ENCODE results near the gene RBM11. TPM values are rescaled to one million over a fixed set of nuclear protein-coding genes. Genes with fewer than 3 reads are reported as not detected.
A peak's percentile ranks its signal among the peaks of the same experiment; 100 is the strongest.
"Not testable (repeated sequence)": the region's sequence is repeated elsewhere in the genome, so short reads cannot be mapped to it uniquely, and the experiment has no call there.

Gene RBM11, protein sequence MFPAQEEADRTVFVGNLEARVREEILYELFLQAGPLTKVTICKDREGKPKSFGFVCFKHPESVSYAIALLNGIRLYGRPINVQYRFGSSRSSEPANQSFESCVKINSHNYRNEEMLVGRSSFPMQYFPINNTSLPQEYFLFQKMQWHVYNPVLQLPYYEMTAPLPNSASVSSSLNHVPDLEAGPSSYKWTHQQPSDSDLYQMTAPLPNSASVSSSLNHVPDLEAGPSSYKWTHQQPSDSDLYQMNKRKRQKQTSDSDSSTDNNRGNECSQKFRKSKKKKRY
- 0.20 TPM in 1 of 2 replicates, not detected in the other for total RNA-seq (2014; rRNA removed; shearing (Covaris generic))

DNA sequence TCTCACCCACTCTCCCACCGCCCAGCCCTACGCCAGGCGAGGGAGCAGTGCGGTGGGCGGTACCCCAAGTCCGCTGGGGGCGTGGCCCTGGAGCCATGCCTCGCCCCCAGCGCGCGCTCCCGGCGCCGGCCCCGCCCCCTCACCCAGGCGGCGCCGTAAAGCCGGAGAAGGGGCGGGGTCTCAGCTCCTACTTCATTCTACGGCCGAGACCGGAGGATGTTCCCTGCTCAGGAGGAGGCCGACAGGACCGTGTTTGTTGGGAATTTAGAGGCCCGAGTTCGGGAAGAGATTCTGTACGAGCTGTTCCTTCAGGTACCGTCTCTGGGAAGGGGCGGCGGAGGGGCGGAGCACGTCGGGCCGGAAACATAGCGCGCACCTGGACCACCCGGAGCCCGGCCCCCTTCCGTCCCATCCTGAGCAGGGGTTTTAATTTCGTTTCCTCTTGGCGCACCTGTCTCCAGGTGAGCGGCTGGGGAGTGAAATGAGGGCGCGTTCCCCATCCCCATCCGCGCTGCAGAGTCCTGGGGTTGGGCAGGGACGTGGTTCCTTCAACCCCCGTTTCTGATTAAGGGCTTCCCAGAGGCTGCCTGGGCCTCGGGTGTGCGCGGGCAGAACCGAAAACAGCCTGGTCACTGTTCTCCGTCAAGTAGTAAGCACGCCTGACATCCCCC lies at the start of gene RBM11:
Gene RBM11 (plus strand): TSS at position 187 of the 671 bp plus-strand sequence. CDS start 30 bp downstream, at position 217.
- no peak for DNase-seq (ENCODE audit: low read depth)

DNA sequence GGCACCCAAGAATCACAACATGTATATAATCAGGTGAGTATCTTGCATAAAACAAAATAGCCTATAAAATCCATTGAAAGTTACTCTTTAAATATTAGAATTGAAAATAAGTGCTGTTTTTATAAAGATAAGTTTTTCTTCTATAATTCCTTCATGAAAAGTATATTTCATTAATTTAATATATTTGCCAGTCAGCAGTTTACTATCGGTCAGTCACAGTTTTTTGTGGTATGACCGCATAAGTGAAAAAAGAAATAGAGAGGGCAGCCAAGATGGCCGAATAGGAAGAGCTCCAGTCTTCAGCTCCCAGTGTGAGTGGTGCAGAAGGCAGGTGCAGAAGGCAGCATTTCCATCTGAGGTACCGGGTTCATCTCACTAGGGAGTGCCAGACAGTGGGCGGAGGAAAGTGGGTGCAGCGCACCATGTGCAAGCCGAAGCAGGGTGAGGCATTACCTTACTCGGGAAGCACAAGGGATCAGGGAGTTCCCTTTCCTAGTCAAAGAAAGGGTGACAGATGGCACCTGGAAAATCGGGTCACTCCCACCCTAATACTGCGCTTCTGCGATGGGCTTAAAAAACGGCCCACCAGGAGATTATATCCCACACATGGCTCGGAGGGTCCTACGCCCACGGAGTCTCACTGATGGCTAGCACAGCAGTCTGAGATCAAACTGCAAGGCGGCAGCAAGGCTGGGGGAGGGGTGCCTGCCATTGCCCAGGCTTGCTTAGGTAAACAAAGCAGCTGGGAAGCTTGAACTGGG lies 49.3 kb upstream of the RBM11 start:
- not testable (repeated sequence) for DNase-seq (ENCODE audit: low read depth)

- no peak for DNase-seq (ENCODE audit: low read depth)
Measured at GRCh38 chr21:14206222-14206621, 9.7 kb upstream of the RBM11 start.

GRCh38 chr21:14210738-14211137 lies 5.2 kb upstream of the RBM11 start, which contains the start of gene LIPI:
TSS of gene LIPI (minus strand) at chr21:14210955. CDS start at chr21:14210845, 110 bp downstream.
- no peak for DNase-seq (ENCODE audit: low read depth)

GRCh38 chr21:14213164-14213563 lies 2.8 kb upstream of the RBM11 start:
- DNase-seq (ENCODE audit: low read depth): no peak

GRCh38 chr21:14223365-14223764 lies 7.4 kb downstream of the RBM11 start:
- DNase-seq (ENCODE audit: low read depth): no peak

- no peak for DNase-seq (ENCODE audit: low read depth)
Measured at GRCh38 chr21:14229399-14229798, 13.4 kb downstream of the RBM11 start.

GRCh38 chr21:14235101-14235500 lies 19.1 kb downstream of the RBM11 start:
- DNase-seq (ENCODE audit: low read depth): no peak

DNA sequence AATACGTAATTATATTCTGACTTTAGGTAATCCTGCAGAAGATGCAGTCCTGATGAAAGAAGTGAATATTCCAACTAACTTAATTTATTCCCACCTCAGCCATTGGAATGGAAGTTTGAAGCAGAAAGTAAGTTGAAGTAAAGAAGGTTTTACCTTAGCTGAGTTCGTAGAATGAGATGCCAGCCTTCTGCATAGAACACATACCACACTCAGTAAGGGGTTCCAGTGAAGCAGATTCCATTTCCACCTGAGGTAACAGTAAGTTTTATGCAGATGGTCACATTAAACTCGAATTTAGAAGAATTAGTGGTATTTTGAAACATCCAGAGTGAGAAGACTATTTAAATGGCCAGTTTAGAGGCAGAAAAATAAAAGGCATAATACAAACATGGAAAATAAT lies 20.2 kb downstream of the RBM11 start:
- DNase-seq (ENCODE audit: low read depth): no peak

- no peak for DNase-seq (ENCODE audit: low read depth)
Measured at GRCh38 chr21:14239281-14239680, 23.3 kb downstream of the RBM11 start.

DNA sequence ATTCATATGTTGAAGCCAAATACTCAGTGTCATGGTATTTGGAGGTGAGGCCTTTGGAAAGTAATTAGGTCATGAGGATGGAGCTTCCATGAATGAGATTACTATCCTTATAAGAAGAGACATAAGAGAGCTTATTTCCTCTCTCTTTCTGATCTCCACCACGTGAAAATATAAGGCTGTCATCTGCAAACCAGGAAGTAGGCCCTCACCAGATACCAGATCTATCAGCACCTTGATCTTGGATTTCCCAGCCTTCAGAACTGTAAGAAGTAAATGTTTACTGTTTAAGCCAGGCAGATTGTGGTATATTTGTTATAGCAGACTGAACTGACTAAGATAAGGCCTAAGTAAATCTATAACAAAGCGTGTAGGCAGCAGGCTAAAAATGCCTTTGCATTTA lies 25.3 kb downstream of the RBM11 start:
- no peak for DNase-seq (ENCODE audit: low read depth)

DNA sequence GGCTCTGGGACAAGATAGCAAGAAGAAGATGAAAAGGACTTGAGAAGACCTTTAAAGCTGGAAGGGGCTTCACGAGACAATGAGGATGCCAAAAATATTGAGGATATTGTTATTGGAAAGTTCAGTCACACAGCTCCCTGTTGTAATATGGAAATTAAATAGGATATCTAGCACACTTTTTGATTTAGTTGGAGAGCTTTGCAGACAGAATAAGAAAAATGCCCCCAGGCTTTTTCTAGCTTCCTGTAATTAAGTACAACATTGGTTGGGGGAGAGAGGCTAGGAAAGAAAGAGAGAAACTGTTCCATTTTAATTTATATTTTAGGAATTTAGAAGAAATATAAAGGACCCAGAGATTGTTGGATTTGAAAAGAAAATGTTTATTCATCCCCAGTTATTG lies 27.5 kb downstream of the RBM11 start:
- no peak for DNase-seq (ENCODE audit: low read depth)

- no peak for DNase-seq (ENCODE audit: low read depth)
Measured at GRCh38 chr21:14243874-14244273, 27.9 kb downstream of the RBM11 start.

- DNase-seq (ENCODE audit: low read depth): no peak
Measured at GRCh38 chr21:14244911-14245310, 29.0 kb downstream of the RBM11 start.

DNA sequence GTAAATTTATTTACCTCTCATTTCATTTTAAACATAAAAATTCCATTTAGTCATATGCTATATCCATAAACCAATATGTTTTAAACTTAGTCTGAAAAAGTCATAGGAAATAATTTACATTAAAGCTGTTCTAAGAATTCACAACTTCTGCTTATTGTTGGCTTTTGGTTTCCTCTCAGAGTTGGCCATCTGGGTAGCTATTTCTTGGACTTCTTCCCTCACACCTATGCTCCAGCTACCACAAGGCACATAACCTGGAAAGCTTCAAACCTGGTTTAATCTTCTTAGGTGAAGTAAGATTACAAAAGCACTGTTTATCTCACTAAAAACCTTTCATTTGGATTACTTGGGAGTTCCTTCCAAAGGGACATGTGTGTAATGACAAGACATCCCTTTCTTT lies 29.8 kb downstream of the RBM11 start:
- DNase-seq (ENCODE audit: low read depth): no peak

DNA sequence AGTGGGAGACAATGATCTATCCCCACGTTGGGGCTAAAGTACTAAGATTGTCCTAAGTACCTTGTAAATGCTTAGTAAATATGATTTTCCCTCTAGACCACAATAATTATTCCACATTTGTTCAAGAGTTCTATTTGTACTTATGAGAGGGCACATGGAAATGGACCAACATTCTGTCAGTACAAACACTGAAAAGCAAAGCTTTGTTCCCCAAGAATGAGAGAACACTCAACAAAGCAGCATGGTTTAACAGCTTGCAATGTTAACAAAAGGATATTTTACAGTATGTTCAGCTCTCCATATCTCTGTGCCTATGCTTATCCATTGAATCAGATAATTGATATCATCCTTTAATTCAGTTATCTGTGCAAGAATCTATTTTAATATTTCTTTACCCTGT lies 35.4 kb downstream of the RBM11 start:
- no peak for DNase-seq (ENCODE audit: low read depth)

DNA sequence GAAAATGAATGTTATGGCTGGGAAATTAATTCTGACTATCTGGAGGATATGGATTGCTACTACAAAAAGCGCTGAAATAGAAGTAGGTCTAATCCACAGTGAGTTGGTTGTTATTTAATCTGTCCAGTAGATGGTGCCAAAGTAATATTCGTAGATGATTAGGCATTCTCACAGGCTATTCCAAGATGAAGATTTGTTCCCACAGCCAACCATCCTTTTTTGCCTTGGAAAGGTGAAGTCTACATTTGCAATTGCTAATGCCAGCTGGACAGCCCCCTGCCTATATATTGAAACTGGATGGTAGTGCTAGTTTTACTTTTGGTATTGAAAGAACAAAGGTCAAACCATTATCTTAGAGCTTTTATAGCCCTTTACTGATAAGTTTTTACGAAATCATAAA lies 43.8 kb downstream of the RBM11 start:
- peak; percentile 52 for DNase-seq (ENCODE audit: low read depth)

GRCh38 chr21:14260174-14260764 lies 44.3 kb downstream of the RBM11 start:
- no peak for DNase-seq (ENCODE audit: low read depth)

DNA sequence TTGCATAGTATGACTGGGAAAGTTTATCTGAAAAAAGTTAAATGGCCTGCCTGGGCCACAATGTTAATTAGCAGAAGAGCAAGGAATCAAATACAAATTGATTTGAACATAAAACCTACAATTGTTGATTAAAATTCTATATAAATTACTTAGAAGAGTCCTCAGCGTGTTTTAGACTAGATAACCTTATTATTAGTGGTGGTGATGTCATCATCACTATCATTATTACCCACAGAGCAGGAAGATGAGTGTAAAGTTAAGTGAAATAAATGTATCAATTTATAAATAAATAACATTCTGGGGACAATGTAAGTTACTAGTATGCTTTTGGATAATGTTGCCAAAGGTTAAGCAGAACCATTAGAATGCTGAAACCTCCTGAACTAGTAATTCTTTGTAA lies 46.1 kb downstream of the RBM11 start:
- no peak for DNase-seq (ENCODE audit: low read depth)

DNA sequence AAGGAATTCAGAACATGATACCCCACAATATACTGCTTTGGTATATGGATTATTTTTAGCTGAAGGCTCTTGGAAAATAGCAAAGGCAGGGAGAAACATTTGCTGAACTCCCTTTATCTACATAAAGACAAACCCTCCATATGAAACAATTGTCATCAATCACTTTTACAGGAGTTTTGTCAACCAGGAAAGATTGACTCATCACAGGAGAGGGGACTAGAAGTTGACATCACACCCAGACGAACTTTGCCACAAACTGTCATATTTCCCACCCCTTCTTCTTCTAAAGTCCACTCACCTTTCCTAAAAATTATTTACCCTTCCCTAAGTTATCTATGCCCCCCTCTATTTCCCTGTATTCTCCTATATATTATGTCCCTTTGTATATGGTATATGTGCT lies 47.9 kb downstream of the RBM11 start:
- no peak for DNase-seq (ENCODE audit: low read depth)

GRCh38 chr21:14265023-14265422 lies 49.1 kb downstream of the RBM11 start:
- no peak for DNase-seq (ENCODE audit: low read depth)

GRCh38 chr21:14267076-14267475 lies 51.1 kb downstream of the RBM11 start:
- no peak for DNase-seq (ENCODE audit: low read depth)
